ENCODE results near the gene CXCL12. TPM values are rescaled to one million over a fixed set of nuclear protein-coding genes. Genes with fewer than 3 reads are reported as not detected.

Gene CXCL12
- total and polyA plus RNA-seq, 4 donors: 23.8 to 66.3 (median 41.8) TPM

GRCh38 chr10:44358080-44358771 lies 26.7 kb downstream of the CXCL12 start:
- TF ChIP-seq NR2F2 (IDR thresholded peaks at IDR 0.05) (no peak), SP1 (IDR thresholded peaks at IDR 0.05) (no peak)
- Histone ChIP-seq H3K27me3 (ENCODE audit: control insufficient read depth in 4 of 4, insufficient read depth in 4 of 4, low read length in 3 of 4) (no peaks in the 10 kb centered on the region), H3K9ac (ENCODE audit: low read depth in 1 of 2, low read length in 2 of 2) (no peak overlapping the region), H3K4me1 (ENCODE audit: control insufficient read depth in 4 of 4, insufficient read depth in 4 of 4, low read length in 3 of 4) (no peaks in the 10 kb centered on the region), H3K4me3 (ENCODE audit: low read depth in 1 of 3, low read length in 3 of 3) (no peak overlapping the region), H3K36me3 (ENCODE audit: control insufficient read depth in 4 of 4, insufficient read depth in 3 of 4, low read depth in 1 of 4, low read length in 3 of 4) (no peaks in the 10 kb centered on the region), H3K27ac (ENCODE audit: low read depth in 1 of 2, low read length in 2 of 2) (no peak overlapping the region), H3K9me3 (ENCODE audit: control insufficient read depth in 4 of 4, low read length in 3 of 4) (no peaks in the 10 kb centered on the region)
- 71% methylated on average over 8 of the region's 8 CpGs for WGBS
- DNase-seq (ENCODE audit: low spot score): no peak

- Histone ChIP-seq H3K9me3 (ENCODE audit: control insufficient read depth in 4 of 4, low read length in 3 of 4) (no peaks in the 10 kb centered on the region), H3K4me3 (ENCODE audit: low read depth in 1 of 3, low read length in 3 of 3) (no peak overlapping the region), H3K36me3 (ENCODE audit: control insufficient read depth in 4 of 4, insufficient read depth in 3 of 4, low read depth in 1 of 4, low read length in 3 of 4) (no peaks in the 10 kb centered on the region), H3K9ac (ENCODE audit: low read depth in 1 of 2, low read length in 2 of 2) (no peak overlapping the region), H3K27ac (ENCODE audit: low read depth in 1 of 2, low read length in 2 of 2) (no peak overlapping the region), H3K27me3 (ENCODE audit: control insufficient read depth in 4 of 4, insufficient read depth in 4 of 4, low read length in 3 of 4) (no peaks in the 10 kb centered on the region), H3K4me1 (ENCODE audit: control insufficient read depth in 4 of 4, insufficient read depth in 4 of 4, low read length in 3 of 4) (peaks cover 0 to 2% (median 0%) of the 10 kb centered on the region in 4 donors)
- 82% methylated on average over 10 of the region's 10 CpGs for WGBS
- DNase-seq (ENCODE audit: low spot score): no peak
- TF ChIP-seq FOXA1 (IDR thresholded peaks at IDR 0.05) (no peak), TAF1 (conservative IDR thresholded peaks at IDR 0.05) (no peak), REST (IDR thresholded peaks at IDR 0.05) (no peak), ZBTB33 (IDR thresholded peaks at IDR 0.05) (no peak), SP1 (IDR thresholded peaks at IDR 0.05) (no peak), ATF3 (IDR thresholded peaks at IDR 0.05) (no peak), GABPA (IDR thresholded peaks at IDR 0.05 in 1 of 2, conservative IDR thresholded peaks at IDR 0.05 in 1 of 2) (no peak)
Measured at GRCh38 chr10:44357023-44357540, 27.8 kb downstream of the CXCL12 start.

GRCh38 chr10:44356139-44357022 lies 28.5 kb downstream of the CXCL12 start:
- no peak for DNase-seq (ENCODE audit: low spot score)
- TF ChIP-seq FOXA2 (IDR thresholded peaks at IDR 0.05): no peak
- no peak for TF ChIP-seq JUND (IDR thresholded peaks at IDR 0.05)
- peaks cover 0 to 2% (median 0%) of the 10 kb centered on the region in 4 donors for H3K4me1 ChIP-seq (ENCODE audit: control insufficient read depth in 4 of 4, insufficient read depth in 4 of 4, low read length in 3 of 4)
- no peak overlapping the region for H3K27ac ChIP-seq (ENCODE audit: low read depth in 1 of 2, low read length in 2 of 2)
- H3K36me3 ChIP-seq (ENCODE audit: control insufficient read depth in 4 of 4, insufficient read depth in 3 of 4, low read depth in 1 of 4, low read length in 3 of 4): no peaks in the 10 kb centered on the region
- H3K27me3 ChIP-seq (ENCODE audit: control insufficient read depth in 4 of 4, insufficient read depth in 4 of 4, low read length in 3 of 4): no peaks in the 10 kb centered on the region
- no peaks in the 10 kb centered on the region for H3K9me3 ChIP-seq (ENCODE audit: control insufficient read depth in 4 of 4, low read length in 3 of 4)
- H3K4me3 ChIP-seq (ENCODE audit: low read depth in 1 of 3, low read length in 3 of 3): no peak overlapping the region
- 80% methylated on average over 20 of the region's 20 CpGs for WGBS
- H3K9ac ChIP-seq (ENCODE audit: low read depth in 1 of 2, low read length in 2 of 2): no peak overlapping the region
